WTC11 (cell line): Measurements from ENCODE around the gene TWIST2.

Source experiments
- CDX4 ChIP-seq: fragments of 250-450 bp; sonication (Bioruptor Pico); IDR thresholded peaks from 2 replicates; pipeline ENCODE4 v1.9.0; 2021; ENCODE audit warnings: moderate library complexity, mild to moderate bottlenecking, inconsistent platforms, borderline replicate concordance
- FOXP1 ChIP-seq: sonication (generic); formaldehyde crosslinking; IDR thresholded peaks from 2 replicates; pipeline ENCODE4 v1.8.0; 2022; ENCODE audit warnings: missing genetic modification reagents, mild to moderate bottlenecking, moderate library complexity, borderline replicate concordance
- IRF2 ChIP-seq: sonication (generic); formaldehyde crosslinking; IDR thresholded peaks from 2 replicates; pipeline ENCODE4 v1.8.0; 2022; ENCODE audit warnings: low read depth, missing genetic modification reagents, borderline replicate concordance
- MAX ChIP-seq: sonication (generic); formaldehyde crosslinking; IDR thresholded peaks from 2 replicates; pipeline ENCODE4 v1.8.0; 2022; ENCODE audit warnings: mild to moderate bottlenecking, missing genetic modification reagents
- TCF7 ChIP-seq: sonication (generic); formaldehyde crosslinking; IDR thresholded peaks from 2 replicates; pipeline ENCODE4 v1.8.0; 2022; ENCODE audit warnings: mild to moderate bottlenecking, low read depth, missing genetic modification reagents, moderate library complexity
- TF ChIP-seq, protein P1 (sequence below): fragments of 200-600 bp; IDR thresholded peaks from 2 replicates; pipeline ENCODE4 v1.8.0; 2022; ENCODE audit warnings: antibody characterized with exemption
- TF ChIP-seq, protein P2 (sequence below): sonication (generic); formaldehyde crosslinking; IDR thresholded peaks from 2 replicates; pipeline ENCODE4 v1.8.0; 2022; ENCODE audit warnings: mild to moderate bottlenecking, missing genetic modification reagents

DNA sequence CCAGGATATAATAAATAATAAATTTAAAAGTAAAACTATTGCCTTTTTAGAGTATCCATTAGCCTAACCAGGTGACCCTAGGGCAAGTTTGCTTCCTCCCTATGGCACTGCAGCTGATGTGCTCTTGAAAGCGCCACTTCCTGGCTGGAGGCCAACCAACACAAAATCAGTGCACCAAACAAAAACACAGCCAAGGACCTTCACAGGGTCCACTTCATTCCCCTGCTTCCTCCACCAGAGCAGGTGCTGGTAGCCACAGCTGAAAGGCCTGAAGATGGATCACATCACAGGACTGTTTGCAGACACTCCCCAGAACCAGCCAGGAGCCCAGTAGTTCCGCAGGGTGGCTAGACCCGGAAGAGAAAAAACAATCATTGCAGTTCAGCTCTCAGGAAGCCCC, 108.8 kb downstream of the TWIST2 start:
- TF ChIP-seq MAX (CRISPR knock-in tag) = no peak
- no peak for TF ChIP-seq IRF2 (CRISPR knock-in tag)
- TF ChIP-seq, protein P1, sequence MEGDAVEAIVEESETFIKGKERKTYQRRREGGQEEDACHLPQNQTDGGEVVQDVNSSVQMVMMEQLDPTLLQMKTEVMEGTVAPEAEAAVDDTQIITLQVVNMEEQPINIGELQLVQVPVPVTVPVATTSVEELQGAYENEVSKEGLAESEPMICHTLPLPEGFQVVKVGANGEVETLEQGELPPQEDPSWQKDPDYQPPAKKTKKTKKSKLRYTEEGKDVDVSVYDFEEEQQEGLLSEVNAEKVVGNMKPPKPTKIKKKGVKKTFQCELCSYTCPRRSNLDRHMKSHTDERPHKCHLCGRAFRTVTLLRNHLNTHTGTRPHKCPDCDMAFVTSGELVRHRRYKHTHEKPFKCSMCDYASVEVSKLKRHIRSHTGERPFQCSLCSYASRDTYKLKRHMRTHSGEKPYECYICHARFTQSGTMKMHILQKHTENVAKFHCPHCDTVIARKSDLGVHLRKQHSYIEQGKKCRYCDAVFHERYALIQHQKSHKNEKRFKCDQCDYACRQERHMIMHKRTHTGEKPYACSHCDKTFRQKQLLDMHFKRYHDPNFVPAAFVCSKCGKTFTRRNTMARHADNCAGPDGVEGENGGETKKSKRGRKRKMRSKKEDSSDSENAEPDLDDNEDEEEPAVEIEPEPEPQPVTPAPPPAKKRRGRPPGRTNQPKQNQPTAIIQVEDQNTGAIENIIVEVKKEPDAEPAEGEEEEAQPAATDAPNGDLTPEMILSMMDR = no peak
- no peak for TF ChIP-seq TCF7
- no peak for TF ChIP-seq FOXP1 (CRISPR knock-in tag)
- TF ChIP-seq CDX4 (CRISPR knock-in tag) = no peak
- TF ChIP-seq, protein P2, sequence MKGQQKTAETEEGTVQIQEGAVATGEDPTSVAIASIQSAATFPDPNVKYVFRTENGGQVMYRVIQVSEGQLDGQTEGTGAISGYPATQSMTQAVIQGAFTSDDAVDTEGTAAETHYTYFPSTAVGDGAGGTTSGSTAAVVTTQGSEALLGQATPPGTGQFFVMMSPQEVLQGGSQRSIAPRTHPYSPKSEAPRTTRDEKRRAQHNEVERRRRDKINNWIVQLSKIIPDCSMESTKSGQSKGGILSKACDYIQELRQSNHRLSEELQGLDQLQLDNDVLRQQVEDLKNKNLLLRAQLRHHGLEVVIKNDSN (CRISPR knock-in tag) = no peak
